IPS-18c (cell line): Measurements from ENCODE around the gene GGT6.

Source experiments
- H3K4me3 ChIP-seq: 2 replicates; pipeline ENCODE4 v1.7.0; 2013; ENCODE audit warnings: low read depth, mild to moderate bottlenecking, low read length, moderate library complexity; ENCODE audit not compliant: insufficient read depth
- H3K9me3 ChIP-seq: one replicate; pipeline ENCODE4 v1.6.1; 2013; ENCODE audit warnings: mild to moderate bottlenecking, low read length, moderate library complexity; ENCODE audit not compliant: control insufficient read depth, insufficient read depth

Gene GGT6

DNA sequence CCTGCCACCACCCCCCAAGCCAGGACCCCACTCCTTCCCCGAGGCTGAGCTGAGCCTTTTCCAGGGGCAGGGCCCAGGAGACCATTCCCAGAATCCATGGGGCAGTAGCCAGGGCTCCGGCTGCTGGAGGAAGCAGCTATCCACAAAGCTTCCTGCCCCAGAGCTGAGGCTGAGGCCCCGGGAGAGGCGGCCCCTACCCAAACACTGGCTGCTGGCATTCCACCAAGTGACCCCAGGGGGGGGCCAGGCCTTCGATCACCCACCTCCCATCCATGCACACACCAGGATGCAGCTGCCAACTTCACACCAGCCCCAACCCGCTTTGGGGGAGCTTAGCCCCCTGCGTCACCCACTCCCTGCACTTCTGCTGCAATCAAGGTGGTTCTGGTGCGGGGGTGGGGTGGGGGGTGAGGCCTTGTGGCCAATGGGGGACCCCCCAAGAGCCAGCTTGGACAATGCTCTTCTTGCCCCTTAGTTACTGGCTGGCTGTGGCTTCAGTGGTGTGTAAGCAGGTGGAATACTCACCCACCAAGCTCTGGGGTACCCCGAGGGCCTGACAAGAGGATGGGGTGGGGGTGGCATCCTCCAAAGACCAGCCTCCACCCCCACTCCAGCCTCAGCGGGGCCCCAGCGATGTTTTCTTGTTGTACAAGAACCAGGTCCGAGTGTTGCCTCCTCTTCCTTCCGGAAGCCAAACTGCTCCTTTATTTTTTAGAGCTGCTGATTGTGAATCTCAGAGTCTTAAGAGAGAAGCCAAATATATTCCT is 22.0 kb downstream of the GGT6 start:
- H3K9me3 ChIP-seq: no peaks in the 10 kb centered on the region
- no peak overlapping the region for H3K4me3 ChIP-seq

- H3K9me3 ChIP-seq: no peaks in the 10 kb centered on the region
- H3K4me3 ChIP-seq: no peak overlapping the region
Measured at GRCh38 chr17:4537451-4538235, 22.7 kb downstream of the GGT6 start.

- Histone ChIP-seq H3K9me3 (no peaks in the 10 kb centered on the region), H3K4me3 (no peak overlapping the region)
Measured at GRCh38 chr17:4536742-4537411, 23.5 kb downstream of the GGT6 start.

GRCh38 chr17:4536259-4536741 is 24.1 kb downstream of the GGT6 start:
- no peak overlapping the region for H3K4me3 ChIP-seq

GRCh38 chr17:4535667-4536258 is 24.6 kb downstream of the GGT6 start:
- H3K9me3 ChIP-seq: no peaks in the 10 kb centered on the region
- H3K4me3 ChIP-seq: no peak overlapping the region

More at GRCh38 chr17:4536259-4536741, 24.1 kb downstream of the GGT6 start:
- H3K9me3 ChIP-seq: no peaks in the 10 kb centered on the region

DNA sequence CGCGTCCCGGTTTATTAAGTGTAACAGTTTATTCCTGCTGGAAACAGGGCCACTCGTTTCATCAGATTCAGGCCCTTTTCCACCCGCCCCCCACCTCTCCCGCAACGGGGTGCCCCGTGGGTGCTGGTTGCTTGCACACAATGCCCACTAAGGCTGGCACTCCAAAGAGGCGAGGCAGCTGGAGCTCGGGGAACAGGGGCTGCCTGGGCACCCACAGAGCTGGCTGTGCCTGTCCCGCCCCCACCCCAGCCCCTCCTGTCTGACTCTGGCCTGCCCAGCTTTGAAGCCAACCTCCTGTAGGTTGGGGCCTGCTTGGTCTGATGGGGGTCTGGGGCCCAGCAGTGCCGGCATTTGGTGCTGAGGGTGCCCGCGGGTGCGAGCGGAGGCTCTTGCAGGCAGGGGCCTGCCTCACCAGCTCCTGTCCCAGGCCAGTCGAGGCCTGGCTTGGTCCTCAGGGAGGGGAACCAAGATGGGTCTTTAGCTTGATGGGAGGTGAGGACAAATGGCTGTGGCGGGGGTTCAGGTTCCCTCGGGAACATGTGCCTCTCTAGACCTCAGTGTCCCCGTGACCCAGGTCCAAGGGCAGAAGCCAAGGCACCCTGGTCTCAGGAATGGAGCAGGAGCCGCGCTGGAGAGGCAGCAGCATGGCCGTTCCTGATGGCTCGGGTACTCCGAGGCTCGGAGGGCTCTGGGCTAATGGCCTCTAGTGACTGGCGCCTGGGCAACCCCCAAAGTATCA is 25.3 kb downstream of the GGT6 start:
- H3K9me3 ChIP-seq: no peaks in the 10 kb centered on the region
- H3K4me3 ChIP-seq: no peak overlapping the region

DNA sequence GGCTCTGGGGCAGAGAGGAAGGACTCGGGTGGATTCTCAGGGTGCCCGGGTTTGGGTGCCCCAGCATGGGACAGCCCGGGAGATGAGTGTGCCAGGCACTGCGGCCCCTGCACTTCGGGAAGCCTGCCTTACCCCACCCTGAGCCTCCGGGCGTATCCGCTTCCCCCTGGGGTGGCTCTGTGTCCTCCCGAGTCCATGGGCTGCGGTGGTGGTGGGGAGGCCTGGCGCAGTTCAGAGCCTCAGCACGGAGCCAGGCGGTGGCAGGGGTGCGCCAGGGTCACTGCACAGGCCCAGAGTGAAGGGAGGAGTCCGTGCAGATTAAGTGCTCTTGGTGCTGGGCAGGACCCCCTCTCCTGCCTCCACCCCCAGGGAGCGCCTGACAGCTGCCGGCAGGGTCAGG is 25.9 kb downstream of the GGT6 start:
- H3K4me3 ChIP-seq: no peak overlapping the region
- no peaks in the 10 kb centered on the region for H3K9me3 ChIP-seq

DNA sequence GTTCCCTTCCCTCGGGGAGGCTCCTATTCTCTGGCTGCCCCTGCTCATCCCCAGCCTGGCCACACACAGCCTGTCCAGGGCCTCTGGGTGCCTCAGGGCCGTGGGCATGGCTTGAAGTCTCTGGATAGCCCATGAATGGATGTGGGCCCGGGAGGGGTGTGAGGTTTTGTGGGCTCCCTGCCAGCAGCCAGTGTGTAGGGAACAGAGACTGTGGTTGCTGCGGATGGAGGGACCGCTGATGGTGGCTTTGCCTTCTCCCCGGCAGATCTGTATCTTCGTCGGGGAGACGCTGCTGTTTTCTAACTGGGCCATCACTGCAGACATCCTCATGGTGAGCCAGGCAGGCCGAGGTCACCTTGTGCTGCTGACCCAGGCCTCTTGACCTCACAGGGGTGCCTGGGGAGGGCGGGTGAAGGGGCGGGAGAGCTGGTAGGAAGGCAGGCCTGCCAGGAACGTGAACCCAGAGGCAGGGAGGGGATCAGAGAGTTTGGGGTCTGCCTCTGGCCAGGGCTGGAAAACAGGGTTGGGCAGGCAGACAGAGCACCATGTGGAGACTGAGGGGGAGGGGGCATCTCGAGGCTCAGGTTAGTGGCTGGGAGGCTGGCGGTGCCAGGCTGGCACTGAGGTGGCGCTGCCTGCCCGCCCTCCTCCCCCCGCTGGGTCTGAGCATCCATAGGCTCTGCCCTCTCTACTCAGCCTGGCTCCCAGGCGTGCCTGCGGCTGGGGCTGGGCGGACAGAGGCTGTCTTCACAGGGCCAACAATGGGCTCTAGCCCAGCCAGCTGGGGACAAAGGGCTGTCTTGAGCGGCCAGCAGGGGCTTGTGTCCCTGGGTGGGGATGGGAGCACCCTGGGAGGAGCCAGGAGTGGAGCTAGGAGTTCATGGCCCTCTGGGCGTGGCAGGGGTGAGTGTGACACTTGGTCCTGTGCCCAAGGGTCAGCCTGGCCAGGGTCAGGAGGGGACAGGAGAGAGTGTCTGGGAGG is 26.6 kb downstream of the GGT6 start:
- H3K4me3 ChIP-seq: no peak overlapping the region
- no peaks in the 10 kb centered on the region for H3K9me3 ChIP-seq

GRCh38 chr17:4532860-4533522 is 27.4 kb downstream of the GGT6 start:
- H3K4me3 ChIP-seq: no peak overlapping the region
- H3K9me3 ChIP-seq: no peaks in the 10 kb centered on the region

GRCh38 chr17:4531988-4532736 is 28.2 kb downstream of the GGT6 start:
- no peak overlapping the region for H3K4me3 ChIP-seq
- no peaks in the 10 kb centered on the region for H3K9me3 ChIP-seq

GRCh38 chr17:4530799-4531730 is 29.3 kb downstream of the GGT6 start:
- no peaks in the 10 kb centered on the region for H3K9me3 ChIP-seq

GRCh38 chr17:4529533-4530152 is 30.7 kb downstream of the GGT6 start:
- no peak overlapping the region for H3K4me3 ChIP-seq
- H3K9me3 ChIP-seq: no peaks in the 10 kb centered on the region

More at GRCh38 chr17:4530799-4531730, 29.3 kb downstream of the GGT6 start:
- no peak overlapping the region for H3K4me3 ChIP-seq

DNA sequence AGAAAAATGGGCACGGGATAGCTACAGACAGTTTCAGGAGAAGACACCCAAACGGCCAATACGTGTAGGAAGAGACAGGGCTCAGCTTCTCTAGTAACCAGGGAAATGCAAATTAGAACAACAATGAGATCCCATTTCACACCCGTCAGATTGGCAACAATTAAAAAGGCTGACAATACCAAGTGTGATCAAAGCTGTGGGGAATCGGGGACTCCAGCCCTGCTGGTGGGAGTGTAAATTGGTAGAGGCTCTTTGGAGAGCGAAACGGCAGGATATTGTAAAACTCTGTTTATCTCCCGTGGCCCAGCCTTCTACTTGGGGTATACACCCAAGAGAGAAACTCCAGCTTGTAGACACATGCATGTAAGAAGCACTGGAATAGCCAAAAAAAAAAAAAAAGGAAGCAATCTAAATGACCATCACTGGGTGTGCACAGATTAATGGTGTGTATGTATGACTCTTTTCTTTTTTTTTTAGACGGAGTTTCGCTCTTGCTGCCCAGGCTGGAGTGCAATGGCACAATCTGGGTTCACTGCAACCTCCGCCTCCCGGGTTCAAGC is 32.7 kb downstream of the GGT6 start:
- no peaks in the 10 kb centered on the region for H3K9me3 ChIP-seq
- no peak overlapping the region for H3K4me3 ChIP-seq
